CD4-positive, alpha-beta T cell treated with Interleukin-6 for 4 hours (primary cell): Measurements from ENCODE around the gene KASH5.

Experiments
- DNase-seq: peaks from one replicate; pipeline ENCODE4 v3.0.0-alpha.2; 2020; ENCODE audit warnings: mixed read lengths

The KASH5 gene

GRCh38 chr19:49462492-49462891, 74.4 kb downstream of the KASH5 start:
- no peak for DNase-seq

- DNase-seq, result no peak
Measured at GRCh38 chr19:49463960-49464740, 76.1 kb downstream of the KASH5 start.

GRCh38 chr19:49465371-49465770, 77.3 kb downstream of the KASH5 start:
- no peak for DNase-seq
